Epithelial cell of esophagus (primary cell): ENCODE measurements around the gene CHST8.

Source experiments
- DNase-seq: peaks from one replicate; pipeline ENCODE4 v3.0.0; 2010; ENCODE audit warnings: low read depth
- H3K4me3 ChIP-seq: 2 replicates; pipeline ENCODE4 v1.5.1; 2011; ENCODE audit warnings: mild to moderate bottlenecking, low read length, control low read depth
- TF ChIP-seq, protein P1 (sequence below): IDR thresholded peaks from 2 replicates; pipeline ENCODE4 v1.5.1; 2011; ENCODE audit warnings: low read depth, mild to moderate bottlenecking, low read length, control low read depth, inconsistent platforms; ENCODE audit not compliant: insufficient read depth; ENCODE audit errors: missing control alignments

CHST8 gene

DNA sequence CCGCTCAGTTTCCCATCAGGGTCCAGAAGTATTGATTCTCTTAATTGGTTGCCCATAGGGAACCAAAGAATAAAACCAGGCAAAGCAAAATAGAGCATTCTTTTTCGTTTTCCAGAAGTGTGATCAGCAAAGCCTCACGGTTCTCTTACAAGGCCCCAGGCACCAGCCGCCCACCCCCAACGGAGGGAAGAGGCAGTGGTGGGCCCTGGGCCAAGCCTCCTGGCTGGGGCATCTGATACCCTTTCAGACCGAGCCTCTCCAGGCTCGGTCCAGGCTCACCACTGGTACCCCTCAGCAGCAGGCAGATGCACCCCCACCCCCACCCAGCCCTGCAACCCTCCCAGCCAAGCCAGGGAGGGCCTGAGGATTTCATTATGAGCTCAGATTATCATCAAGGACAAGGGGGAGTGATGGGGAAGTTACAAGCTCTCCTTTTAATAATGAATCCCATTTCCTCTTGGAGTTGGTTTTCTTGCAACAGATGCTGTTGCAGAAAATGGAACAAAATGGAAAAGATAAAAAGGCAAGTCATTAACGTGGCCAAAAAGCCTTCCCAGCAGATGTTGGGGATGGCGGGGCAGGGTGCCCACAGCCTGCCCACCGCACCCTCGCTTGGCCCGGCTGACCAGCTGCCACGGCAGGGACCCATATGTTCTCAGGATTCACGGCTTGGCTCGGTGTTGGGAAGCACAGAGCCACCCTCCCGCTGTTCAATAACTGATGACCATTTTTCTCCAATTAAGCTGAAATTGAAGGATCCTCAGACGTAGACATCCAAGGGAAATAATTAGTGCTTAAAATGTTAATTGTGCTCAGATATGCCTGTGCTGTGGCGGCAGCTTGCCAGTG lies 129.1 kb downstream of the CHST8 start:
- no peak overlapping the region for H3K4me3 ChIP-seq
- TF ChIP-seq, protein P1, sequence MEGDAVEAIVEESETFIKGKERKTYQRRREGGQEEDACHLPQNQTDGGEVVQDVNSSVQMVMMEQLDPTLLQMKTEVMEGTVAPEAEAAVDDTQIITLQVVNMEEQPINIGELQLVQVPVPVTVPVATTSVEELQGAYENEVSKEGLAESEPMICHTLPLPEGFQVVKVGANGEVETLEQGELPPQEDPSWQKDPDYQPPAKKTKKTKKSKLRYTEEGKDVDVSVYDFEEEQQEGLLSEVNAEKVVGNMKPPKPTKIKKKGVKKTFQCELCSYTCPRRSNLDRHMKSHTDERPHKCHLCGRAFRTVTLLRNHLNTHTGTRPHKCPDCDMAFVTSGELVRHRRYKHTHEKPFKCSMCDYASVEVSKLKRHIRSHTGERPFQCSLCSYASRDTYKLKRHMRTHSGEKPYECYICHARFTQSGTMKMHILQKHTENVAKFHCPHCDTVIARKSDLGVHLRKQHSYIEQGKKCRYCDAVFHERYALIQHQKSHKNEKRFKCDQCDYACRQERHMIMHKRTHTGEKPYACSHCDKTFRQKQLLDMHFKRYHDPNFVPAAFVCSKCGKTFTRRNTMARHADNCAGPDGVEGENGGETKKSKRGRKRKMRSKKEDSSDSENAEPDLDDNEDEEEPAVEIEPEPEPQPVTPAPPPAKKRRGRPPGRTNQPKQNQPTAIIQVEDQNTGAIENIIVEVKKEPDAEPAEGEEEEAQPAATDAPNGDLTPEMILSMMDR: no peak
- DNase-seq: no peak

DNA sequence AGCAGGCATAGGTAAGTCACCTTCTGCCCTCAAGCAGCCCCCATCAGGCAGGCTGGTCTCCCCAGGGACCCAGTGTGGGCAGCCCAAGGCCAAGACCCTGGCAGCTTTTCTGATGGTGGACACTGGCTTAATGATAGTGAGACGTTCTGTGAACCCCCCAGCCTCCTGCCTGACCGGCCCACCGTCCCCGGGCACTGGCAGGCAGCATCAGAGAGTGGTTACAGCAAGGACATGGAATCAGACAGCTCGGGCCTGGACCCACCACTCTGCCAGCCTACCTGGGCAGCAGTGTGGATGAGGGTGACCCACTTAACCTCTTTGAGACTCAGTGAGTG lies 129.7 kb downstream of the CHST8 start:
- TF ChIP-seq, protein P1: no peak
- no peak for DNase-seq

DNA sequence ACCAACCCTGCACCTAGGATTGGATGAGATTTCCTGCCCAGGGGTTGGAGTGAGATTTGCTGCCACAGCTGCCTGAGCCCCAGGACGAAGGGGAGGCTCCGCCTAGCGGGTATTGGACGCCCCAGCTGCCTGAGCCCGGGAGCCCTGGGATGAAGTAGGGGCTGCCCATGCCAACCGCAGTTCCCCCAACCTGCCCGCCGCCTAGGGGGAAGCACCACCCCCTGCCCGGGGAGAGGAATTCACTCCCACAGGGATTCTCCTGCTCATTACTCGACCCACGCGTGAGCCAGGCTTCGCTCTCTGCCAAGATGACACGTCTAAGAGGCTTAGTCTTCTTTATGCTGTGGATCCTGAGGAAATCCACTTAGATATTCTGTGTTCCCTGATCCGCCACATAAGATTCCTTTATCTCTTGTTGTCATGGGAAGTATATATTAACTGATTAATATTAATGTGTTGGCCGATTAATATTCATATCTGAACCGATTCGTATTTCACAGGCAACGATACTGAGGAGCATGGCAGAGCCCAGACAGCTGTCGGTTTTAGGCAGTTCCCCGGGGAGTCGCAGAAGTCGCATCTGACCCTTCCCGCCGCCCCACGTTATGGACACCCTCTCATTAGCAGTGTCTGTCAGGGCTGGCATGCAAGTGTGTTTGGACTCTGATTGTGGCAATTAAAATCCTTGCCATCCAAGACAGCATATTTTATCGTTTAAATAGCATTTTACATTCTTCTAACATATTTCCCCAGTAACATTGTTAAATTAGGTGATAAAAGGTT lies 130.5 kb downstream of the CHST8 start:
- H3K4me3 ChIP-seq: no peak overlapping the region
- DNase-seq: no peak
- TF ChIP-seq, protein P1: no peak

More for the DNA sequence above, 129.7 kb downstream of the CHST8 start:
- no peak overlapping the region for H3K4me3 ChIP-seq

DNA sequence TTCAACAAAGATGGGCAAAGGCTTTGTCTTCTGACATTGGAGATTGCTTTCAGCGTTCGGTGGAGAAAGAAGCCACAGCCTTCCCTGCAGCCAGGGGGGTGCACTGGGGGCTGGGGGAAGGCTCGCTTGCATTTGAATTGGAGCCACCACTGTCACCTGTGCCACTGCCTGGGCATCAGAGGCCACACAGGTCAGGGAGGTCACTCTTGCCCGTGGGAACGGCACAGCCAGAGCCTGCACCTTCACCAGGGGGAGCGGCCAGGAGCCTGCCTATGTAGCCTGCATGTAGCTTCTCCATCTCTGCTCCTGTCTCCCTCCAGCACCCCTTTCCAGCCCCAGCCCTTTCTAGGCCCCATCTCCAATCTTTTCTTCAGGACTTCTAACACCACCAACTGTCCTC lies 131.2 kb downstream of the CHST8 start:
- TF ChIP-seq, protein P1: no peak
- no peak overlapping the region for H3K4me3 ChIP-seq
- no peak for DNase-seq

DNA sequence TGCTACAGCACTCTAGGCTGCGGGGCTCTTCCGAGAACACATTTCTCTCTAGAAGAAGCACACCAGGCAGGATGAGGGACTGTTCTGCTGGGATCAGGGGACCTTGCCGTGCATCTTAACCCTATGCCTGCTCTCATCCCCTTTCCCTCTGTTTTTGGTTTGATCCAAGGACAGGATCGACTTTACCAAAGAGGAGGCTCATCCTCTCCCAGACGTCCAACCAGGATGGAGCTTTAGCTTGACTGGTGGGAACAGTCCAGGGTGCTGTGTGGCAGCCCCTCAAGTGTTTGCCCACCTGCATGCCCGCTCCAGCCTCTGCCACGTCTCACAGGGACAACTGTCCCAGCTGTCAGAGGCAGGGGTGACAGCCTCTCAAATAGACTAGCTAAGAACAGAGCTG lies 132.6 kb downstream of the CHST8 start:
- H3K4me3 ChIP-seq: no peak overlapping the region
- DNase-seq: no peak
- TF ChIP-seq, protein P1: no peak

DNA sequence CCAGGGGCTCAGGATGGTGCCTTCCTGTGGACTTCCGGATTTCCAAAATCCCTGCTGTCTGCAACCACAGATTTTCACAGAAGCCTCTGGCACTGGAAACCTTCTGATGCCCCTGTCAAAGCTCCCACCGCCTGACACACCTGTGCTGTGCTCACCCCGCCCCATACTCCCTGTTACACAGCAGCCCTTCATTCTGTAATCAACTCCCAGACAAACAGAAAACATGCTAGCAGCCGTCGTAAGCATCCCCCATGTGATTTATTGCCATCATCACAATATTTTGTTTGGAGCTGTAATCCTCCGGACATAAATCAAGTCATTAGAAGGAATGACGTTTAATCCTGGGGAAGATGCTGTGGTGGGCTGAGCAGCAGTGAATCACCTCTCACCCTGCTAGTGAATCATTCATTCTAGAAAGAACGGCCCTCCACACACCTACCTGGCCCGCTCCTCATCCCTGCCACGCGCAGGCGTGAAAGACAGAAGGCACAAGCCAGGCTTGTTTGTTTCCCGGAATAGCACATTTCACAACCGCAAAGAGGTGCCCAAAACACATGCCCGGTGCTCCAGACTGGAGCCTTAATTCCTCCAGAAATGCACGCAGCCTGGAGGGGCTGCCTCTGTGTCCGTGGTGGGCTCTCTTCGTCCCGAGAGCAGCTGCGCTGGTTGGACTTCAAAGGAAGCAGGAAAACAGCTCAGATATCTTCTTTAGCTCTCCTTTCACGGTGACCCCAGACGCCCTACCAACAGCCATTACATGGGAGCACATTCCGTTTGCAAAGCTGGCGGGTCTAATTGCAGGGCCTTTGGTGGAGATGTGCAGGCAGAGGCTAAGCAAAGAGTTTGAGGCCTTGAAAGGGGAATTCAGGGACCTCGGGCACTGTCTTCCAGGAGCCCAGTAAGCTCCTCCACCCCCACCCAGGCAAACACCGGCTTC lies 133.6 kb downstream of the CHST8 start:
- TF ChIP-seq, protein P1: no peak
- no peak overlapping the region for H3K4me3 ChIP-seq
- DNase-seq: no peak
